Bone marrow (tissue), 2 donors: ENCODE measurements around the gene ATXN7L3B.

Experiments used
- DNase-seq, 2 donors: peaks; one replicate each; lab custom pipeline; 2025; lab: John Stamatoyannopoulos, UW

ATXN7L3B gene

GRCh38 chr12:74551291-74551690, 13.7 kb downstream of the ATXN7L3B start:
- no peak for DNase-seq

GRCh38 chr12:74552201-74552600, 14.6 kb downstream of the ATXN7L3B start:
- no peak for DNase-seq

DNA sequence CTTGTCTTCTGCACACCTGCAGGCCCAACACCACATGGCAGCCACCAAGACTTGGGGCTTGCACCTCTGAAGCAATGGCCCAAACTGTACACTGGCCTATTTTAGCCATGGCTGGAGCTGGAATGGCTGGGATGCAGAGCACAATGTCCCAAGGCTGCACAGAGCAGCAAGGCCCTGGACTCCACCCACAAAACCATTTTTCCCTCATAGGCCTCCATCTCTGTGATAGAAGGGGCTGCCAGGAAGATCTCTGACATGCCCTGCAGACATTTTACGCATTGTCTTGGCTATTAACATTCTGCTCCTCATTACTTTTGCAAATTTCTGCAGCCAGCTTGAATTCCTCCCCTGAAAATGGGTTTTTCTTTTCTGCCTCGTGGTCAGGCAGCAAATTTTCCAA, 22.1 kb downstream of the ATXN7L3B start:
- no peak for DNase-seq

- DNase-seq: no peak
Observed at GRCh38 chr12:74563927-74564326, 26.3 kb downstream of the ATXN7L3B start.

DNA sequence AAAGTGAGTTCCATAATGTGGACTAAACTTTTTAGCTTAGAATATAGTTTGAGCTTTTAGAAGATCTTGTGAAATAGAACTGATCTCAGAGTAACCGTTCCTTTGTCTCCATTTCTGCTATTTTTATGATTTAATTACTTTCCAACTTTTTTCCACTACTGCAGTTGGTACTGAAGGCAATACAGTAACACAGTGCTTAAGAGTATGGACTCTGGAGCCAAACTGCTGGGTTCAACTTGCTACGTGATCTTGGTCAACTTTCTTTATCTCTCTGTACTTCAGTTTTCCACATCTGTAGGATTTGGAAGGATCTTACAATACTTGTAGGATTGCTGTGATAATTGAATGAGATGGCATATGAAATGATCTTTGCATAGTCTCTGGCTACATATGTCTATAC, 40.9 kb downstream of the ATXN7L3B start:
- no peak for DNase-seq

DNA sequence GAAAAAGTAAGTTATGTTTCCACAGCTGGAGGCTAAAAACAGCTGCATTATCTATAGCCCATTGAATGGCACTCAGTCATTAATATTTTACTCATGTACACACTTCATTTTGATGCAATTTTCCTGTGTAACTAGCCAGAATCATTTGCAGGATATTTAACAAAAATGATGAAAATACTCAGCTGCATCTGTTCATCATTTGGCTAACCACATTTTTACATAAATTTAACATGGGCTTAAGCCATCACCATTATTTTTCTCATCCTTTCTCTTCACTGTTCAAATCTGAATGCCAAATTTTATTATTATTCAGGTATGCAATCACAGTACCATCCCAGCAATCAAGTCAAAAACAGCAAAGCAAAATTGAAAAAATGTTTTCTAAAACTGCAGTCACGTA, 41.8 kb downstream of the ATXN7L3B start:
- no peak for DNase-seq

GRCh38 chr12:74579981-74580380, 42.3 kb downstream of the ATXN7L3B start:
- no peak for DNase-seq

- no peak for DNase-seq
Observed at GRCh38 chr12:74581439-74581838, 43.8 kb downstream of the ATXN7L3B start.

DNA sequence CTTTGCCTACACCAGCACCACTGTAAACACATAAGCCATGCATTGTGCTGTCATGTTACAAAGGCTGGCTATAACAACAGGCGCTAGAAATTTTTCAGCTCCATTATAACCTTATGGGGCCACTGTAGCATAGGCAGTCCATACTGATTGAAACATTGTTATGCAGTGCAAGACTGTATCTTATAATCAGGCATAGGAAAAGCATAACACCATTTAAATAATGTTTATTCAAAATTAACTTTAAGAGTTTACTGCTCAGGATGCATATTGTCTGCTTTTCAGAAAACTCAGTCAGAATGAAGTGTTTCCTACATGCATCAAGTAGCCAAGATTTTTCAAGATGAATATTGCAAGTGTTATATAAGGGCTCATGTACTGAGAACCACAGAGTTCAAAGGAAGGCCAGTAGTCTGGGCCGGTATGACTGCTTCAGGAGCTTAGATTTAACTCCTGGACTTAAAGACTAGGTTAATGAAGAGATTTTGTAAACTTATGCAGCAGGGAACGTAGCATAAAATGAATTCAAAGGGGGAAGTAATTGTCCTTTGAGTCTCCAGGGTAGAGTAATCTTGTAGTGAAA, 46.9 kb downstream of the ATXN7L3B start:
- no peak for DNase-seq

DNA sequence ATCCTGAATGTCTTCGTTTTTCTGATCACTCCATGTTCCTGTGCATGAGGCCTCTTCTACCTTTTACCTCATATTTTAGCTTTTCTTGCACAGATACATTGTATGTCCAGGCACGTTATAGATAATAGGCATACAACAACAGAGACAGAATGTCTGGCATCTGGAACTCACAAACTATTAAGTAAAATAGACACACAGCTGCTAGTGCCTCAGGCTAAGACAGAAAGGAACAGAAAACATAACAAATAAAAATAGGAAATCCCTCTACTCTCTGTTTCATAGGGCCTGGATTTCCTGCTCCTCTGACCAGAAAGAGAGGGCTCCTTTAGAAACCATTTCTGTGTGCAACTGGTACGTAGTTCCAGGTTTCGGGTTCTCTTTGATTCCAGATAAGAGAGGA, 48.6 kb downstream of the ATXN7L3B start:
- DNase-seq: no peak
